ENCODE results near the gene PARN.

- TF ChIP-seq EZH2phosphoT487 (IDR thresholded peaks at IDR 0.05; ENCODE audit: insufficient read depth, low read depth): no peak
- no peak for TF ChIP-seq EZH2 (IDR thresholded peaks at IDR 0.05; ENCODE audit: insufficient read depth, poor library complexity, severe bottlenecking)
Observed at GRCh38 chr16:14462811-14463210, 167.2 kb downstream of the PARN start.
